Panc1 (cell line): ENCODE results near the gene CCN6. TPM values are rescaled to one million over a fixed set of nuclear protein-coding genes. Genes with fewer than 3 reads are reported as not detected.

ENCODE experiments used
- ATAC-seq: fragments of 200-7000 bp; cut with Tn5 transposase; 2 replicates; pipeline ENCODE4 v1.9.1; 2020; ENCODE audit warnings: mild to moderate bottlenecking, moderate library complexity
- BruUV-seq: library from RNA; stranded (reverse); fragments of 400-500 nt; replicated peaks from 2 replicates; lab custom pipeline; 2021; lab: Mats Ljungman, UMichigan
- CTCF ChIA-PET: fragments of 300-600 bp; sonication (Branson Sonifier 250); formaldehyde crosslinking; loops from one replicate; lab custom pipeline; 2022; ENCODE audit warnings: antibody characterized with exemption; lab: Charles Lee
- POLR2A ChIA-PET: fragments of 300-600 bp; sonication (Branson Sonifier 250); formaldehyde crosslinking; loops from one replicate; lab custom pipeline; 2022; ENCODE audit warnings: antibody characterized with exemption; lab: Charles Lee
- DNase-seq: peaks from one replicate; pipeline ENCODE4 v3.0.0-alpha.2; 2010; ENCODE audit warnings: low read depth, low spot score
- H3K27ac ChIP-seq: 2 replicates; pipeline ENCODE4 v1.5.1; 2011; ENCODE audit warnings: mild to moderate bottlenecking, low read length, inconsistent platforms
- H3K27me3 ChIP-seq: fragments of 200-500 bp; sonication (Bioruptor generic); 2 replicates; pipeline ENCODE4 v1.6.0; 2014; ENCODE audit warnings: low read length, inconsistent platforms; ENCODE audit not compliant: control insufficient read depth, insufficient read depth
- H3K36me3 ChIP-seq: fragments of 200-500 bp; sonication (Bioruptor generic); 2 replicates; pipeline ENCODE4 v1.5.1; 2014; ENCODE audit warnings: inconsistent platforms, mild to moderate bottlenecking, low read length, moderate library complexity; ENCODE audit not compliant: control insufficient read depth, insufficient read depth
- H3K4me1 ChIP-seq: 2 replicates; pipeline ENCODE4 v1.5.1; 2011; ENCODE audit warnings: inconsistent platforms, mild to moderate bottlenecking, low read length, moderate library complexity; ENCODE audit not compliant: control insufficient read depth, insufficient read depth
- H3K4me3 ChIP-seq, 2 experiments: 2 replicates each; pipeline ENCODE4 v1.5.1; 2011 to 2012; ENCODE audit warnings: low read depth in 2 of 2, low read length in 2 of 2, mild to moderate bottlenecking in 2 of 2, inconsistent platforms in 1 of 2, moderate library complexity in 1 of 2
- H3K9me3 ChIP-seq: fragments of 200-500 bp; sonication (Bioruptor generic); 2 replicates; pipeline ENCODE4 v1.5.1; 2014; ENCODE audit warnings: low read depth, mild to moderate bottlenecking, inconsistent platforms, low read length, moderate library complexity; ENCODE audit not compliant: control insufficient read depth, insufficient read depth
- POLR2AphosphoS5 ChIP-seq: IDR thresholded peaks from 2 replicates; pipeline ENCODE4 v1.6.1; 2012; ENCODE audit warnings: mild to moderate bottlenecking, low read depth, low read length, moderate library complexity
- SIN3A ChIP-seq: IDR thresholded peaks from 2 replicates; pipeline ENCODE4 v1.6.1; 2012; ENCODE audit warnings: low read depth, mild to moderate bottlenecking, low read length, moderate library complexity, borderline replicate concordance; ENCODE audit not compliant: insufficient read depth
- TCF7L2 ChIP-seq: IDR thresholded peaks from 2 replicates; pipeline ENCODE4 v1.6.1; 2011; ENCODE audit warnings: mild to moderate bottlenecking, low read depth, low read length, inconsistent platforms
- in situ Hi-C: cut with HindIII; loops from 2 replicates; pipeline ENCODE4 v1.10.0; 2016; ENCODE audit warnings: low sequenced_read_pairs, low pct_unique_long_range_greater_than_20kb
- intact Hi-C: fragments of 100-400 bp; cut with micrococcal nuclease; formaldehyde crosslinking; loops from one replicate; pipeline ENCODE4 v1.10.0; 2022; ENCODE audit not compliant: unreplicated experiment
- total RNA-seq: library from RNA; stranded (reverse); gene quantifications from one replicate; pipeline ENCODE4 v1.2.1, GENCODE V29; 2021; ENCODE audit not compliant: unreplicated experiment
- TF ChIP-seq, protein P1 (sequence below): fragments of 450-650 bp; IDR thresholded peaks from 2 replicates; pipeline ENCODE4 v1.5.1; 2017; ENCODE audit warnings: mild to moderate bottlenecking
- TF ChIP-seq, protein P2 (sequence below), 2 experiments: IDR thresholded peaks; 2 replicates each; pipeline ENCODE4 v1.6.1; 2011 to 2012; ENCODE audit warnings: low read depth in 2 of 2, control low read depth in 1 of 2, low read length in 1 of 2, mild to moderate bottlenecking in 1 of 2, moderate library complexity in 1 of 2; ENCODE audit not compliant: insufficient read depth in 1 of 2

Gene CCN6
- total RNA-seq, 1 experiment from 2014 or later = 3.0 TPM

DNA sequence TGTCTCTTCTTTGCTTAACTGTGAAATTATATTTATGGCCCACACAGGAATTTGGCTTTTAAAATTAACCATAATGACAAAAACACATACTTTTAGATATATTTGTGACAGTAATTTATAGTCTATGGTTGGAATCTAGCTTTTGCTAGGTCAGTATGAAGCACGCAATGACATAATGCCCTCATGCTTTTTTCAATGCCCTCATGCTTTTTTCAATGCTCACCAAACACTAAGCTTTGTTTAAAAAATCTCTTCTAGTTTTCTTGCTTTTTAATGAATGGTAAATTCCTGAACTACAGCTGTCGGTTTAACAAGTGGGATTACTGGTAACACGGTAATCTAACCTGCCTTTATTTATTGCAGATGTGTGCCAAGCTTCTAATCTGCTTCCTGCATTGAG is 12.7 kb downstream of the CCN6 start:
- Histone ChIP-seq H3K27me3 (no peaks in the 10 kb centered on the region), H3K4me1 (no peaks in the 10 kb centered on the region), H3K9me3 (no peaks in the 10 kb centered on the region), H3K27ac (no peak overlapping the region), H3K36me3 (peaks cover 2% of the 10 kb centered on the region; the same call in 1 of the 2 replicates), H3K4me3 (no peak overlapping the region)
- intact Hi-C loops = no loop called here
- no TSS peak for BruUV-seq
- ChIA-PET CTCF (no interaction called here), POLR2A (no interaction called here)
- TF ChIP-seq, protein P1, sequence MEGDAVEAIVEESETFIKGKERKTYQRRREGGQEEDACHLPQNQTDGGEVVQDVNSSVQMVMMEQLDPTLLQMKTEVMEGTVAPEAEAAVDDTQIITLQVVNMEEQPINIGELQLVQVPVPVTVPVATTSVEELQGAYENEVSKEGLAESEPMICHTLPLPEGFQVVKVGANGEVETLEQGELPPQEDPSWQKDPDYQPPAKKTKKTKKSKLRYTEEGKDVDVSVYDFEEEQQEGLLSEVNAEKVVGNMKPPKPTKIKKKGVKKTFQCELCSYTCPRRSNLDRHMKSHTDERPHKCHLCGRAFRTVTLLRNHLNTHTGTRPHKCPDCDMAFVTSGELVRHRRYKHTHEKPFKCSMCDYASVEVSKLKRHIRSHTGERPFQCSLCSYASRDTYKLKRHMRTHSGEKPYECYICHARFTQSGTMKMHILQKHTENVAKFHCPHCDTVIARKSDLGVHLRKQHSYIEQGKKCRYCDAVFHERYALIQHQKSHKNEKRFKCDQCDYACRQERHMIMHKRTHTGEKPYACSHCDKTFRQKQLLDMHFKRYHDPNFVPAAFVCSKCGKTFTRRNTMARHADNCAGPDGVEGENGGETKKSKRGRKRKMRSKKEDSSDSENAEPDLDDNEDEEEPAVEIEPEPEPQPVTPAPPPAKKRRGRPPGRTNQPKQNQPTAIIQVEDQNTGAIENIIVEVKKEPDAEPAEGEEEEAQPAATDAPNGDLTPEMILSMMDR = no peak
- TF ChIP-seq TCF7L2 (no peak), POLR2AphosphoS5 (no peak), SIN3A (no peak)
- TF ChIP-seq, protein P2, sequence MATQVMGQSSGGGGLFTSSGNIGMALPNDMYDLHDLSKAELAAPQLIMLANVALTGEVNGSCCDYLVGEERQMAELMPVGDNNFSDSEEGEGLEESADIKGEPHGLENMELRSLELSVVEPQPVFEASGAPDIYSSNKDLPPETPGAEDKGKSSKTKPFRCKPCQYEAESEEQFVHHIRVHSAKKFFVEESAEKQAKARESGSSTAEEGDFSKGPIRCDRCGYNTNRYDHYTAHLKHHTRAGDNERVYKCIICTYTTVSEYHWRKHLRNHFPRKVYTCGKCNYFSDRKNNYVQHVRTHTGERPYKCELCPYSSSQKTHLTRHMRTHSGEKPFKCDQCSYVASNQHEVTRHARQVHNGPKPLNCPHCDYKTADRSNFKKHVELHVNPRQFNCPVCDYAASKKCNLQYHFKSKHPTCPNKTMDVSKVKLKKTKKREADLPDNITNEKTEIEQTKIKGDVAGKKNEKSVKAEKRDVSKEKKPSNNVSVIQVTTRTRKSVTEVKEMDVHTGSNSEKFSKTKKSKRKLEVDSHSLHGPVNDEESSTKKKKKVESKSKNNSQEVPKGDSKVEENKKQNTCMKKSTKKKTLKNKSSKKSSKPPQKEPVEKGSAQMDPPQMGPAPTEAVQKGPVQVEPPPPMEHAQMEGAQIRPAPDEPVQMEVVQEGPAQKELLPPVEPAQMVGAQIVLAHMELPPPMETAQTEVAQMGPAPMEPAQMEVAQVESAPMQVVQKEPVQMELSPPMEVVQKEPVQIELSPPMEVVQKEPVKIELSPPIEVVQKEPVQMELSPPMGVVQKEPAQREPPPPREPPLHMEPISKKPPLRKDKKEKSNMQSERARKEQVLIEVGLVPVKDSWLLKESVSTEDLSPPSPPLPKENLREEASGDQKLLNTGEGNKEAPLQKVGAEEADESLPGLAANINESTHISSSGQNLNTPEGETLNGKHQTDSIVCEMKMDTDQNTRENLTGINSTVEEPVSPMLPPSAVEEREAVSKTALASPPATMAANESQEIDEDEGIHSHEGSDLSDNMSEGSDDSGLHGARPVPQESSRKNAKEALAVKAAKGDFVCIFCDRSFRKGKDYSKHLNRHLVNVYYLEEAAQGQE (IDR thresholded peaks at IDR 0.05; ENCODE audit: insufficient read depth in 1 of 2, low read depth in 2 of 2, low read length in 1 of 2) = no peak
- ATAC-seq (no peak), DNase-seq (no peak)
- in situ Hi-C loops = no loop called here

DNA sequence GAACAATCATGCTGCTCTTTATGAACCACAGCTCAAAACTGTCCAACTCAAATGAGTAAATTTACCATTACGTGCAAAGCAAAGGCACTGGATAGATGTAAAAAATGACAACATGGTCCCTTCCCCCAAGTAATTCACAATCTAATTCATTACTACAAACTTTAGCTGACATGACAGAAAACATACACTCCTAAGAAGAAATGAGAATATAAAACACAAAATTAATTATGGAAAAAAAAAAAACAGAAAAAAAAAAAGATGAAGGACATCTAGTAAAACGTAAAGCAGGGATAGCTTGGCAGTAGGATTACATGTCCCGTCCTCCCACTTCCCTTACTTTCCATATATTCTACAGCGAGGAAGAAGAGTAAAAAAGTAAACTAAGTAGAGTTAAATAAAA is 27.7 kb downstream of the CCN6 start:
- no peaks in the 10 kb centered on the region for H3K9me3 ChIP-seq
- TF ChIP-seq SIN3A (no peak), POLR2AphosphoS5 (no peak), TCF7L2 (no peak)
- TF ChIP-seq, protein P2 (IDR thresholded peaks at IDR 0.05; ENCODE audit: insufficient read depth in 1 of 2, low read depth in 2 of 2, low read length in 1 of 2) = no peak
- TF ChIP-seq, protein P1 = no peak
- intact Hi-C loops = no loop called here
- ChIA-PET CTCF (no interaction called here), POLR2A (no interaction called here)
- H3K27me3 ChIP-seq = no peaks in the 10 kb centered on the region
- H3K36me3 ChIP-seq = peaks cover 42% of the 10 kb centered on the region
- no TSS peak for BruUV-seq
- H3K27ac ChIP-seq = no peak overlapping the region
- no peak overlapping the region for H3K4me3 ChIP-seq
- in situ Hi-C loops = no loop called here
- no peak for DNase-seq
- no peak for ATAC-seq
- H3K4me1 ChIP-seq = peaks cover 6% of the 10 kb centered on the region; the same call in 1 of the 2 replicates
